Activated CD4-positive, CD25-positive, alpha-beta regulatory T cell (primary cell): Measurements from ENCODE around the gene GSS.

Source experiments
- DNase-seq, 4 experiments: peaks; one replicate each; lab custom pipeline; 2025; lab: John Stamatoyannopoulos, UW

Gene GSS

GRCh38 chr20:34946661-34947060 is 8.9 kb downstream of the GSS start:
- DNase-seq = no peak

GRCh38 chr20:34945315-34946077 is 10.1 kb downstream of the GSS start:
- DNase-seq = no peak

GRCh38 chr20:34943808-34944567 is 11.6 kb downstream of the GSS start:
- DNase-seq = no peak

GRCh38 chr20:34942301-34942700 is 13.3 kb downstream of the GSS start:
- DNase-seq = no peak

GRCh38 chr20:34941226-34941625 is 14.4 kb downstream of the GSS start:
- DNase-seq = no peak

GRCh38 chr20:34940081-34940481 is 15.5 kb downstream of the GSS start:
- DNase-seq = no peak

- DNase-seq = no peak
Measured at GRCh38 chr20:34938466-34939163, 17.0 kb downstream of the GSS start.

- no peak for DNase-seq
Measured at GRCh38 chr20:34931771-34932170, 23.8 kb downstream of the GSS start.

GRCh38 chr20:34928411-34928810 is 27.2 kb downstream of the GSS start:
- DNase-seq = no peak

- DNase-seq = no peak
Measured at GRCh38 chr20:34927736-34928135, 27.9 kb downstream of the GSS start.

GRCh38 chr20:34926581-34926980 is 29.0 kb downstream of the GSS start:
- DNase-seq = no peak

- no peak for DNase-seq
Measured at GRCh38 chr20:34925981-34926380, 29.6 kb downstream of the GSS start.

GRCh38 chr20:34925341-34925740 is 30.3 kb downstream of the GSS start:
- no peak for DNase-seq

GRCh38 chr20:34923414-34923813 is 32.2 kb downstream of the GSS start:
- DNase-seq = no peak

- no peak for DNase-seq
Measured at GRCh38 chr20:34922654-34923381, 32.8 kb downstream of the GSS start.

GRCh38 chr20:34921436-34921835 is 34.2 kb downstream of the GSS start:
- DNase-seq = no peak

GRCh38 chr20:34920055-34920454 is 35.6 kb downstream of the GSS start:
- no peak for DNase-seq

- DNase-seq = no peak
Measured at GRCh38 chr20:34916774-34917354, 38.7 kb downstream of the GSS start.

- no peak for DNase-seq
Measured at GRCh38 chr20:34915749-34916455, 39.7 kb downstream of the GSS start.

- no peak for DNase-seq
Measured at GRCh38 chr20:34915131-34915530, 40.5 kb downstream of the GSS start.
